CD4-positive, alpha-beta T cell treated with Interleukin-6 for 4 hours (primary cell): ENCODE data around the gene LTO1.
"Not testable (repeated sequence)": the region's sequence is repeated elsewhere in the genome, so short reads cannot be mapped to it uniquely, and the experiment has no call there.

Experiments used
- DNase-seq: peaks from one replicate; pipeline ENCODE4 v3.0.0-alpha.2; 2020; ENCODE audit warnings: mixed read lengths

The LTO1 gene

GRCh38 chr11:69630017-69630416, 45.1 kb downstream of the LTO1 start:
- DNase-seq: no peak

- DNase-seq: no peak
Observed at GRCh38 chr11:69627551-69627950, 47.6 kb downstream of the LTO1 start.

- DNase-seq: no peak
Observed at GRCh38 chr11:69625476-69625875, 49.7 kb downstream of the LTO1 start.

GRCh38 chr11:69624293-69624692, 50.9 kb downstream of the LTO1 start:
- DNase-seq: no peak

- DNase-seq: not testable (repeated sequence)
Observed at GRCh38 chr11:69622097-69622681, 53.0 kb downstream of the LTO1 start.

GRCh38 chr11:69620683-69621290, 54.4 kb downstream of the LTO1 start:
- DNase-seq: no peak

GRCh38 chr11:69618237-69618636, 56.9 kb downstream of the LTO1 start:
- DNase-seq: no peak

GRCh38 chr11:69617682-69618081, 57.5 kb downstream of the LTO1 start:
- DNase-seq: no peak

- no peak for DNase-seq
Observed at GRCh38 chr11:69617220-69617619, 57.9 kb downstream of the LTO1 start.
